ENCODE results near the gene GABBR2. TPM values are rescaled to one million over a fixed set of nuclear protein-coding genes. Genes with fewer than 3 reads are reported as not detected.

GABBR2 gene
- total and polyA plus RNA-seq, 2 experiments from 2014 or later, result 0.89 to 1.3 TPM

DNA sequence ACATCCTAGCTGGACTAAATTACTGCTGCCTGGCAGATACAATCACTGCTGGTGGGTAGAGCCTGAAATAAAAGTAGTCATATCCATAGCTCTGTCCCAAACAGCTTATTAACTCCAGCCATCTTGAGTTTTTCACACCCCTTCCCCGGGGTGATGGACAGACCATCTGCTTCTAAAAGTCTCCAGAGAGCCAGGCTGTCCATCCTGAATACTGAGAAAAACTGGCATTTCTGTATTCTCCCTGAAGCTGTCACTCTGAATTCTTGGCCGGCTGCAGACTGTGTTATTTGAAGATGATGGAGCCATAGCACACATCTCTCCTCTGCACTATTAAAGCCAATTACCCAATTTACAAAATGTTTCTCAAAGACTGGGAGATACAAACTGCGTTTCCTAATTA, 118.6 kb downstream of the GABBR2 start:
- no peaks in the 10 kb centered on the region for H3K9me3 Mint-ChIP-seq
- H3K27ac ChIP-seq (ENCODE audit: low read depth), result no peak overlapping the region

More for the DNA sequence above, 118.6 kb downstream of the GABBR2 start:
- no peaks in the 10 kb centered on the region for H4K20me1 ChIP-seq (replicated peaks; ENCODE audit: insufficient read depth)
- Mint-ChIP-seq H3K4me3 (no peak overlapping the region), H3K27me3 (ENCODE audit: insufficient read depth, low read depth, poor library complexity) (peaks cover 3% of the 10 kb centered on the region), H3K36me3 (ENCODE audit: low read depth) (no peaks in the 10 kb centered on the region), H3K4me1 (no peaks in the 10 kb centered on the region), H3K27ac (no peak overlapping the region)
- H3F3A ChIP-seq (replicated peaks; ENCODE audit: low read depth), result no peaks in the 10 kb centered on the region
- ATAC-seq (no peak), DNase-seq (ENCODE audit: low spot score) (no peak)
- no peak overlapping the region for H2AFZ ChIP-seq
- no peaks in the 10 kb centered on the region for H3K36me3 ChIP-seq (ENCODE audit: insufficient read depth)
- no peak overlapping the region for H3K4me2 ChIP-seq
- no peaks in the 10 kb centered on the region for H3K79me2 ChIP-seq (replicated peaks; ENCODE audit: insufficient read depth)
- no peak for TF ChIP-seq STAT1 (IDR thresholded peaks at IDR 0.05; ENCODE audit: unreplicated experiment)
- TF ChIP-seq NANOG (IDR thresholded peaks at IDR 0.05; ENCODE audit: borderline replicate concordance), result no peak
- no peak for TF ChIP-seq ZNF114 (CRISPR knock-in tag; IDR thresholded peaks at IDR 0.05)
- no peak for TF ChIP-seq ZNF331 (CRISPR knock-in tag; IDR thresholded peaks at IDR 0.05; ENCODE audit: low read depth)
- no peak for TF ChIP-seq ETS1 (IDR thresholded peaks at IDR 0.05)
- no peak for TF ChIP-seq ZNF462 (CRISPR knock-in tag; IDR thresholded peaks at IDR 0.05)
- no peak for TF ChIP-seq CTCF (conservative IDR thresholded peaks at IDR 0.05; ENCODE audit: low read depth in 2 of 2)
- TF ChIP-seq EZH2 (IDR thresholded peaks at IDR 0.05; ENCODE audit: low read depth, unreplicated experiment), result no peak
- no peak for TF ChIP-seq JUNB (IDR thresholded peaks at IDR 0.05; ENCODE audit: unreplicated experiment)
- no peak for TF ChIP-seq POLR2AphosphoS5 (IDR thresholded peaks at IDR 0.05; ENCODE audit: low read depth)
- H3K9me2 ChIP-seq (ENCODE audit: insufficient read depth), result peaks cover 5% of the 10 kb centered on the region; the same call in 1 of the 2 replicates
- no peak overlapping the region for H3K4me3 ChIP-seq
- no peaks in the 10 kb centered on the region for H3K4me1 ChIP-seq (ENCODE audit: insufficient read depth)
- H3K27me3 ChIP-seq (ENCODE audit: insufficient read depth), result no peaks in the 10 kb centered on the region

Data from GM23338 (cell line).